Upper lobe of left lung (tissue), 4 donors: ENCODE results near the gene INPP5E.

ENCODE experiments used
- EP300 ChIP-seq, 4 donors: sonication (generic); formaldehyde crosslinking; IDR thresholded peaks; one replicate each; pipeline ENCODE4 v1.5.1; 2017; ENCODE audit warnings: antibody characterized with exemption in 4 of 4, control low read depth in 2 of 4
- TF ChIP-seq, protein P1 (sequence below), 6 experiments: fragments of 450-650 bp in 4 of 6; fragments of 200-600 bp in 2 of 6; sonication (generic) in 2 of 6; IDR thresholded peaks; one replicate each; pipeline ENCODE4 v1.5.1; 2016 to 2019; ENCODE audit warnings: antibody characterized with exemption in 6 of 6

DNA sequence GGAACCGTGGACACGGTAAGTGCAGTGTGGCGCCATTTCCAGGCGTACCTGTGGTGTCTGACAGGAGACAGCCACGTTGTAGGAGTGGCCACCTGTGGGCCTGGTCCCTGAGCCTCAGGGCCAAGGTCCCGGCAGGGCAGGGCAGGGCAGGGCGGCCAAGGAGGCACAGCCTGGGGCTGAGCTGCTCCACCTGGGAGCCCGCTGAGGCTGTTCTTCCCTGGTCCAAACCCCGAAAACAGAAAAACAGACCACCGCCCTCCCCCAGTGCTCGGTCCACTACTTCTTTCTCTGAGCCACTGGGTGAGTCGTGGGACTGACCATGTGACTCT is 20.6 kb downstream of the INPP5E start:
- TF ChIP-seq, protein P1, sequence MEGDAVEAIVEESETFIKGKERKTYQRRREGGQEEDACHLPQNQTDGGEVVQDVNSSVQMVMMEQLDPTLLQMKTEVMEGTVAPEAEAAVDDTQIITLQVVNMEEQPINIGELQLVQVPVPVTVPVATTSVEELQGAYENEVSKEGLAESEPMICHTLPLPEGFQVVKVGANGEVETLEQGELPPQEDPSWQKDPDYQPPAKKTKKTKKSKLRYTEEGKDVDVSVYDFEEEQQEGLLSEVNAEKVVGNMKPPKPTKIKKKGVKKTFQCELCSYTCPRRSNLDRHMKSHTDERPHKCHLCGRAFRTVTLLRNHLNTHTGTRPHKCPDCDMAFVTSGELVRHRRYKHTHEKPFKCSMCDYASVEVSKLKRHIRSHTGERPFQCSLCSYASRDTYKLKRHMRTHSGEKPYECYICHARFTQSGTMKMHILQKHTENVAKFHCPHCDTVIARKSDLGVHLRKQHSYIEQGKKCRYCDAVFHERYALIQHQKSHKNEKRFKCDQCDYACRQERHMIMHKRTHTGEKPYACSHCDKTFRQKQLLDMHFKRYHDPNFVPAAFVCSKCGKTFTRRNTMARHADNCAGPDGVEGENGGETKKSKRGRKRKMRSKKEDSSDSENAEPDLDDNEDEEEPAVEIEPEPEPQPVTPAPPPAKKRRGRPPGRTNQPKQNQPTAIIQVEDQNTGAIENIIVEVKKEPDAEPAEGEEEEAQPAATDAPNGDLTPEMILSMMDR (IDR thresholded peaks at IDR 0.05), result no peak
- TF ChIP-seq EP300 (IDR thresholded peaks at IDR 0.05), result no peak
